HCT116 (cell line): ENCODE results near the gene DNASE1L1. TPM values are rescaled to one million over a fixed set of nuclear protein-coding genes. Genes with fewer than 3 reads are reported as not detected.

Experiments used
- ATAC-seq: fragments of 200-7000 bp; cut with Tn5 transposase; 2 replicates; pipeline ENCODE4 v1.9.1; 2020; ENCODE audit warnings: mild to moderate bottlenecking, moderate library complexity
- BruUV-seq: library from RNA; stranded (reverse); fragments of 400-500 nt; replicated peaks from 2 replicates; lab custom pipeline; 2021; lab: Mats Ljungman, UMichigan
- CTCF ChIA-PET: fragments of 300-600 bp; sonication (Branson Sonifier 250); formaldehyde crosslinking; loops from one replicate; lab custom pipeline; 2021; ENCODE audit warnings: antibody characterized with exemption; lab: Charles Lee
- POLR2A ChIA-PET: fragments of 300-600, 350-600 bp; sonication (Branson Sonifier 250); formaldehyde crosslinking; loops from one replicate; lab custom pipeline; 2021; ENCODE audit warnings: antibody characterized with exemption; lab: Charles Lee
- RAD21 ChIA-PET, 2 experiments: fragments of 300-600 bp; sonication (Branson Sonifier 250); formaldehyde crosslinking; loops; one replicate each; lab custom pipeline; 2023; ENCODE audit warnings: low total read pairs in 2 of 2; ENCODE audit not compliant: uncharacterized antibody in 2 of 2, unreplicated experiment in 2 of 2, low non-redundant PET in 1 of 2; lab: Charles Lee
- DNase-seq: peaks from one replicate; pipeline ENCODE4 v3.0.0-alpha.2; 2010; ENCODE audit warnings: low read depth, low spot score
- H2AFZ ChIP-seq: fragments of 200-600 bp; shearing (Covaris generic), sonication (generic); 2 replicates; pipeline ENCODE4 v1.6.1; 2017; ENCODE audit warnings: low read depth, mixed run types, mixed read lengths, antibody characterized with exemption, low read length; ENCODE audit not compliant: poor library complexity, severe bottlenecking
- H3K27ac ChIP-seq: 2 replicates; pipeline ENCODE4 v1.5.1; 2012; ENCODE audit warnings: low read depth, low read length
- H3K27me3 ChIP-seq: fragments of 200-600 bp; sonication (generic); 2 replicates; pipeline ENCODE4 v1.6.1; 2016; ENCODE audit warnings: mixed run types, low read length, mixed read lengths; ENCODE audit not compliant: insufficient read depth
- H3K36me3 ChIP-seq, 2 experiments: fragments of 200-500 bp in 1 of 2; fragments of 200-600 bp in 1 of 2; sonication (Bioruptor generic) in 1 of 2; sonication (generic) in 1 of 2; 2 replicates each; pipeline versions ENCODE4 v1.5.1 to v1.6.1; 2014 to 2016; ENCODE audit warnings: low read length in 2 of 2, inconsistent platforms in 1 of 2, mixed read lengths in 1 of 2, mixed run types in 1 of 2; ENCODE audit not compliant: insufficient read depth in 2 of 2, control insufficient read depth in 1 of 2
- H3K4me1 ChIP-seq, 2 experiments: fragments of 200-600 bp in 1 of 2; sonication (generic) in 1 of 2; 2 replicates each; pipeline versions ENCODE4 v1.5.1 to v1.6.1; 2012 to 2017; ENCODE audit warnings: low read length in 2 of 2, inconsistent platforms in 1 of 2, mild to moderate bottlenecking in 1 of 2, mixed read lengths in 1 of 2, mixed run types in 1 of 2, moderate library complexity in 1 of 2; ENCODE audit not compliant: insufficient read depth in 2 of 2, control insufficient read depth in 1 of 2
- H3K4me2 ChIP-seq: fragments of 200-600 bp; sonication (generic); 2 replicates; pipeline ENCODE4 v1.6.1; 2017; ENCODE audit warnings: mixed run types, low read length, mixed read lengths
- H3K4me3 ChIP-seq, 2 experiments: fragments of 200-600 bp in 1 of 2; sonication (generic) in 1 of 2; replicated peaks in 1 of 2; 2 replicates each; pipeline ENCODE4 v1.5.1; 2011 to 2016; ENCODE audit warnings: low read length in 2 of 2, control low read depth in 1 of 2, low read depth in 1 of 2, mild to moderate bottlenecking in 1 of 2, mixed read lengths in 1 of 2, mixed run types in 1 of 2
- H3K79me2 ChIP-seq: fragments of 200-600 bp; sonication (generic); 2 replicates; pipeline ENCODE4 v1.6.1; 2017; ENCODE audit warnings: mild to moderate bottlenecking, mixed run types, low read length, moderate library complexity, mixed read lengths; ENCODE audit not compliant: insufficient read depth
- H3K9ac ChIP-seq: fragments of 200-600 bp; sonication (generic); 2 replicates; pipeline ENCODE4 v1.6.1; 2016; ENCODE audit warnings: low read length, mixed read lengths
- H3K9me2 ChIP-seq: fragments of 200-600 bp; sonication (generic), shearing (Covaris generic); 2 replicates; pipeline ENCODE4 v1.6.1; 2017; ENCODE audit warnings: mixed run types, mild to moderate bottlenecking, moderate library complexity; ENCODE audit not compliant: insufficient read depth
- H3K9me3 ChIP-seq, 2 experiments: fragments of 200-500 bp in 1 of 2; fragments of 200-600 bp in 1 of 2; sonication (Bioruptor generic) in 1 of 2; sonication (generic) in 1 of 2; 2 replicates each; pipeline ENCODE4 v1.6.1; 2014 to 2017; ENCODE audit warnings: low read length in 2 of 2, mixed read lengths in 2 of 2, inconsistent platforms in 1 of 2, low read depth in 1 of 2, mild to moderate bottlenecking in 1 of 2, mixed run types in 1 of 2, moderate library complexity in 1 of 2; ENCODE audit not compliant: control insufficient read depth in 1 of 2, insufficient read depth in 1 of 2
- H4K20me1 ChIP-seq: fragments of 200-600 bp; sonication (generic), shearing (Covaris generic); 2 replicates; pipeline ENCODE4 v1.6.1; 2017; ENCODE audit warnings: mixed run types, mild to moderate bottlenecking, moderate library complexity; ENCODE audit not compliant: insufficient read depth
- CBX3 ChIP-seq: IDR thresholded peaks from 2 replicates; pipeline ENCODE4 v1.6.1; 2012; ENCODE audit warnings: low read depth
- CEBPB ChIP-seq: IDR thresholded peaks from 2 replicates; pipeline ENCODE4 v1.6.1; 2012; ENCODE audit warnings: low read depth
- EGR1 ChIP-seq: IDR thresholded peaks from 2 replicates; pipeline ENCODE4 v1.6.1; 2012; ENCODE audit warnings: low read depth
- EZH2 ChIP-seq: fragments of 200-600 bp; sonication (generic); IDR thresholded peaks from 2 replicates; pipeline ENCODE4 v1.6.1; 2017; ENCODE audit warnings: antibody characterized with exemption, mixed run types
- JUND ChIP-seq: IDR thresholded peaks from 2 replicates; pipeline ENCODE4 v1.6.1; 2012
- POLR2AphosphoS5 ChIP-seq: IDR thresholded peaks from 2 replicates; pipeline ENCODE4 v1.6.1; 2011; ENCODE audit warnings: mild to moderate bottlenecking, low read depth, low read length, moderate library complexity
- RAD21 ChIP-seq: IDR thresholded peaks from 2 replicates; pipeline ENCODE4 v1.6.1; 2012; ENCODE audit warnings: low read depth, mild to moderate bottlenecking
- SIN3A ChIP-seq: IDR thresholded peaks from 2 replicates; pipeline ENCODE4 v1.6.1; 2012; ENCODE audit warnings: low read depth
- SRF ChIP-seq: IDR thresholded peaks from 2 replicates; pipeline ENCODE4 v1.6.1; 2012; ENCODE audit warnings: low read depth
- ZFX ChIP-seq: fragments of 450-650 bp; IDR thresholded peaks from 2 replicates; pipeline ENCODE4 v1.6.1; 2017
- ZNF274 ChIP-seq: fragments of 200-500 bp; sonication (Bioruptor generic); IDR thresholded peaks from 2 replicates; pipeline ENCODE4 v1.6.1; 2014; ENCODE audit warnings: mild to moderate bottlenecking, low read depth, low read length, inconsistent platforms
- intact Hi-C: fragments of 100-400 bp; cut with micrococcal nuclease; formaldehyde crosslinking; loops from 2 replicates; pipeline ENCODE4 v1.10.0; 2022
- total RNA-seq: library from RNA; stranded (reverse); gene quantifications from one replicate; pipeline ENCODE4 v1.2.1, GENCODE V29; 2021; ENCODE audit not compliant: unreplicated experiment
- TF ChIP-seq, protein P1 (sequence below): IDR thresholded peaks from 2 replicates; pipeline ENCODE4 v1.6.1; 2012
- TF ChIP-seq, protein P2 (sequence below): IDR thresholded peaks from 2 replicates; pipeline ENCODE4 v1.6.1; 2012; ENCODE audit warnings: low read depth

Gene DNASE1L1
- total RNA-seq, 1 experiment from 2014 or later: 16.5 TPM

DNA sequence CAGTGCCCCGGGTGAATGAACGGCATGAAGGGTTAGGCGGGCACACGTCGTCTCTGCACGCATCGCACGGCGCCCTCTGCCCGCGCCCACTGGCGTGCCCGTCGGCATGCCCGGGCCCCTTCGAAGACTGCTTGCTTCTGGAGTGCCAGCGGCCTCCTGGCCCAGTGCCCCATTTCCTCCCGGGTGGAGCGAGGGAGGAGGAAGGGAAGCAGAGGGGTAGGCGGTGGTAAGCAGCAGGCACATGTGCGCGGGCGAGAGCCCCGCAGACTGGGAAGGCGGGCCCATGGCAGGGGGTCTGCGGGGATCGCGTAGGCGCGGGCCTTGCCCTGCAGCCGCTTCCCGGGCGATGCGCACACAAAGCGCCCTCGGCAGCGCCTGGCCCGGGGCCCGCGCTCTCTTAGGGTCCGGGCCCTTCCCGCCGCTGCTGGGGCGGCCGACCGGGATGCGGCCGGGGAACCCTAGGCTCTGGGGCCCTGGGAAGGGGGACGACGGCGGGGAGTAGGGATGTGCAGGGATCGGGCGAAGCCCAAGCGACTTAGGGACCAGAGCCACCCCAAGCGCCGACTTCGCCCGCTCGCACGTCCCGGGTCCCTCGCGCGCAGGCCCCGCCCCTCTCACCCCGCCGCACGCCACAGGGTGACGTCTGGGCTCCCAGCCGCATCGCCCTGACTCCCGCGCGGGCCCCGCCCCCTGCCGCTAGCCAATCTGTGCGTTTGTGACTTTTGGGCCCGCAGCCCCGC lies 30.8 kb downstream of the DNASE1L1 start:
- RAD21 ChIA-PET: no interaction called here

More for the DNA sequence above, 30.8 kb downstream of the DNASE1L1 start:
- BruUV-seq: no TSS peak
- peak; percentile 1 for ATAC-seq
- ChIA-PET POLR2A (interaction anchor here (1.0 to 1.3 kb wide), 2 partner anchors 7 to 9 kb away, joined by 7 to 9 read pairs; no protein-coding TSS in a partner anchor), CTCF (no interaction called here)
- H3K27ac ChIP-seq: peak overlapping the region; percentile 98
- no peaks in the 10 kb centered on the region for H3K27me3 ChIP-seq
- no peaks in the 10 kb centered on the region for H4K20me1 ChIP-seq
- intact Hi-C loops: no loop called here
- H3K36me3 ChIP-seq: peaks cover 0 to 4% of the 10 kb centered on the region in 2 experiments; a peak in 2 of 4 replicates
- no peak overlapping the region for H2AFZ ChIP-seq
- H3K4me2 ChIP-seq: peak overlapping the region; percentile 81
- TF ChIP-seq CBX3 (no peak), ZNF274 (no peak), SIN3A (no peak), ZFX (peak; percentile 73), EZH2 (no peak), POLR2AphosphoS5 (peak; percentile 79), JUND (no peak), CEBPB (no peak), SRF (no peak), RAD21 (no peak), EGR1 (no peak)
- TF ChIP-seq, protein P1, sequence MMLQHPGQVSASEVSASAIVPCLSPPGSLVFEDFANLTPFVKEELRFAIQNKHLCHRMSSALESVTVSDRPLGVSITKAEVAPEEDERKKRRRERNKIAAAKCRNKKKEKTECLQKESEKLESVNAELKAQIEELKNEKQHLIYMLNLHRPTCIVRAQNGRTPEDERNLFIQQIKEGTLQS: no peak
- TF ChIP-seq, protein P2, sequence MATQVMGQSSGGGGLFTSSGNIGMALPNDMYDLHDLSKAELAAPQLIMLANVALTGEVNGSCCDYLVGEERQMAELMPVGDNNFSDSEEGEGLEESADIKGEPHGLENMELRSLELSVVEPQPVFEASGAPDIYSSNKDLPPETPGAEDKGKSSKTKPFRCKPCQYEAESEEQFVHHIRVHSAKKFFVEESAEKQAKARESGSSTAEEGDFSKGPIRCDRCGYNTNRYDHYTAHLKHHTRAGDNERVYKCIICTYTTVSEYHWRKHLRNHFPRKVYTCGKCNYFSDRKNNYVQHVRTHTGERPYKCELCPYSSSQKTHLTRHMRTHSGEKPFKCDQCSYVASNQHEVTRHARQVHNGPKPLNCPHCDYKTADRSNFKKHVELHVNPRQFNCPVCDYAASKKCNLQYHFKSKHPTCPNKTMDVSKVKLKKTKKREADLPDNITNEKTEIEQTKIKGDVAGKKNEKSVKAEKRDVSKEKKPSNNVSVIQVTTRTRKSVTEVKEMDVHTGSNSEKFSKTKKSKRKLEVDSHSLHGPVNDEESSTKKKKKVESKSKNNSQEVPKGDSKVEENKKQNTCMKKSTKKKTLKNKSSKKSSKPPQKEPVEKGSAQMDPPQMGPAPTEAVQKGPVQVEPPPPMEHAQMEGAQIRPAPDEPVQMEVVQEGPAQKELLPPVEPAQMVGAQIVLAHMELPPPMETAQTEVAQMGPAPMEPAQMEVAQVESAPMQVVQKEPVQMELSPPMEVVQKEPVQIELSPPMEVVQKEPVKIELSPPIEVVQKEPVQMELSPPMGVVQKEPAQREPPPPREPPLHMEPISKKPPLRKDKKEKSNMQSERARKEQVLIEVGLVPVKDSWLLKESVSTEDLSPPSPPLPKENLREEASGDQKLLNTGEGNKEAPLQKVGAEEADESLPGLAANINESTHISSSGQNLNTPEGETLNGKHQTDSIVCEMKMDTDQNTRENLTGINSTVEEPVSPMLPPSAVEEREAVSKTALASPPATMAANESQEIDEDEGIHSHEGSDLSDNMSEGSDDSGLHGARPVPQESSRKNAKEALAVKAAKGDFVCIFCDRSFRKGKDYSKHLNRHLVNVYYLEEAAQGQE: no peak
- H3K9me2 ChIP-seq: no peaks in the 10 kb centered on the region
- DNase-seq: no peak
- H3K4me3 ChIP-seq: peak overlapping the region; percentile 43 to 60
- peaks cover 25% of the 10 kb centered on the region for H3K79me2 ChIP-seq
- peaks cover 12 to 50% of the 10 kb centered on the region in 2 experiments for H3K4me1 ChIP-seq
- peak overlapping the region; percentile 81 for H3K9ac ChIP-seq
- H3K9me3 ChIP-seq: no peaks in the 10 kb centered on the region
